Measurements from ENCODE around the gene OVCH1.

Gene OVCH1

DNA sequence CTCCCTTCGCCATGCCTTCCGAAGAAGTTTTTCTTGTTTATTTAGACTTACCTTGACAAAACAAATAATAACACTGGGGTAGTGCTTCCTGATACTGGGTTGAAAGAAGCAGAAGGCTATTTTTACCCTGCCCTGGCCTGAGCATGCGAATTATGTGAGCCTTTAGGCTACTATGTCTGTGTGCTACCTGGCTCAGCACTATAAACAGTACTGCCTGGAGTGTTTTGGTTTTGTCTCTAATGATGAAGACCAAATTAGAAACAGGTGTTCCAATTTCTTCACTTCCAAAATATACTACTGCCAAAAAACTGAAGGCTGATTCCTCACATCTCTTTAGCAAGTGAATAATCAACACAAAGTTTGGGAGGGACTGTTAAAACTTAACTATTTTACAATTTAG is 7.6 kb upstream of the OVCH1 start:
- H3K79me2 ChIP-seq (ENCODE audit: insufficient read depth, low read depth) = no peaks in the 10 kb centered on the region
- TF ChIP-seq, protein P1, sequence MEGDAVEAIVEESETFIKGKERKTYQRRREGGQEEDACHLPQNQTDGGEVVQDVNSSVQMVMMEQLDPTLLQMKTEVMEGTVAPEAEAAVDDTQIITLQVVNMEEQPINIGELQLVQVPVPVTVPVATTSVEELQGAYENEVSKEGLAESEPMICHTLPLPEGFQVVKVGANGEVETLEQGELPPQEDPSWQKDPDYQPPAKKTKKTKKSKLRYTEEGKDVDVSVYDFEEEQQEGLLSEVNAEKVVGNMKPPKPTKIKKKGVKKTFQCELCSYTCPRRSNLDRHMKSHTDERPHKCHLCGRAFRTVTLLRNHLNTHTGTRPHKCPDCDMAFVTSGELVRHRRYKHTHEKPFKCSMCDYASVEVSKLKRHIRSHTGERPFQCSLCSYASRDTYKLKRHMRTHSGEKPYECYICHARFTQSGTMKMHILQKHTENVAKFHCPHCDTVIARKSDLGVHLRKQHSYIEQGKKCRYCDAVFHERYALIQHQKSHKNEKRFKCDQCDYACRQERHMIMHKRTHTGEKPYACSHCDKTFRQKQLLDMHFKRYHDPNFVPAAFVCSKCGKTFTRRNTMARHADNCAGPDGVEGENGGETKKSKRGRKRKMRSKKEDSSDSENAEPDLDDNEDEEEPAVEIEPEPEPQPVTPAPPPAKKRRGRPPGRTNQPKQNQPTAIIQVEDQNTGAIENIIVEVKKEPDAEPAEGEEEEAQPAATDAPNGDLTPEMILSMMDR (conservative IDR thresholded peaks at IDR 0.05; ENCODE audit: low read depth, low read length) = no peak

DNA sequence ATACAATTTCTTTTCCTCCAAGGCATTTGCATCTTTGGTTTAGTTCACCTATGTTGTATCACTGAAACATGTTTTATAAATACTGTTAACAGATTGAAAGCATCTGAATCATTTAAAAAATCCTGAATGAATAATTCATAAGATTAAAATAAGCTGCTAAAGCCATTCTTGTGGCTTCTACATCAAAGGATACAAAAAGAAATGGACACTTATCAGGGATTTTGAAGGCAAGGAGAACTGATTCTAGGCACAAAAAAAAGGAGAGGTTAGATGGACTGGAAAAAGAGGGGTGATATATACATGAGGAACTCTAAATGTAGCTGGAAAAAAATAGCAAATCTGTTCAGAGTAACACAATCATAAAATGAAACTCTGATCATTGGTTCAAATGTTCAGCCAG is 5.8 kb upstream of the OVCH1 start:
- Histone ChIP-seq H3K27ac (no peak overlapping the region), H3K4me3 (IDR thresholded peaks at IDR 0.05; ENCODE audit: insufficient read depth, low read depth, low read length) (no peak overlapping the region)
- TF ChIP-seq, protein P1 (conservative IDR thresholded peaks at IDR 0.05; ENCODE audit: low read depth, low read length) = no peak

More for the DNA sequence above, 7.6 kb upstream of the OVCH1 start:
- H3K4me2 ChIP-seq = no peak overlapping the region
- H2AFZ ChIP-seq (ENCODE audit: low read depth) = no peak overlapping the region
- no peaks in the 10 kb centered on the region for H3K4me1 ChIP-seq (ENCODE audit: low read depth, poor library complexity, severe bottlenecking)
- H3K27ac ChIP-seq = no peak overlapping the region
- H4K20me1 ChIP-seq (ENCODE audit: insufficient read depth) = no peaks in the 10 kb centered on the region
- no peaks in the 10 kb centered on the region for H3K36me3 ChIP-seq (ENCODE audit: insufficient read depth)
- H3K9ac ChIP-seq = no peak overlapping the region
- no peaks in the 10 kb centered on the region for H3K27me3 ChIP-seq (ENCODE audit: insufficient read depth, low read depth)
- H3K4me3 ChIP-seq (IDR thresholded peaks at IDR 0.05; ENCODE audit: insufficient read depth, low read depth, low read length) = no peak overlapping the region

GRCh38 chr12:29499235-29499634 is 1.7 kb upstream of the OVCH1 start:
- Histone ChIP-seq H3K4me3 (IDR thresholded peaks at IDR 0.05; ENCODE audit: insufficient read depth, low read depth, low read length) (no peak overlapping the region), H3K4me1 (ENCODE audit: low read depth, poor library complexity, severe bottlenecking) (no peaks in the 10 kb centered on the region), H4K20me1 (ENCODE audit: insufficient read depth) (no peaks in the 10 kb centered on the region), H3K4me2 (no peak overlapping the region), H3K9ac (no peak overlapping the region), H3K27me3 (ENCODE audit: insufficient read depth, low read depth) (no peaks in the 10 kb centered on the region), H2AFZ (ENCODE audit: low read depth) (no peak overlapping the region), H3K36me3 (ENCODE audit: insufficient read depth) (no peaks in the 10 kb centered on the region), H3K27ac (no peak overlapping the region), H3K79me2 (ENCODE audit: insufficient read depth, low read depth) (no peaks in the 10 kb centered on the region)
- TF ChIP-seq, protein P1 (conservative IDR thresholded peaks at IDR 0.05; ENCODE audit: low read depth, low read length) = no peak

More for the DNA sequence above, 5.8 kb upstream of the OVCH1 start:
- no peaks in the 10 kb centered on the region for H4K20me1 ChIP-seq (ENCODE audit: insufficient read depth)
- no peaks in the 10 kb centered on the region for H3K79me2 ChIP-seq (ENCODE audit: insufficient read depth, low read depth)
- H3K4me2 ChIP-seq = no peak overlapping the region
- no peaks in the 10 kb centered on the region for H3K4me1 ChIP-seq (ENCODE audit: low read depth, poor library complexity, severe bottlenecking)
- no peaks in the 10 kb centered on the region for H3K27me3 ChIP-seq (ENCODE audit: insufficient read depth, low read depth)
- H3K9ac ChIP-seq = no peak overlapping the region
- H3K36me3 ChIP-seq (ENCODE audit: insufficient read depth) = no peaks in the 10 kb centered on the region
- H2AFZ ChIP-seq (ENCODE audit: low read depth) = no peak overlapping the region

GRCh38 chr12:29492891-29493290 is 4.6 kb downstream of the OVCH1 start:
- Histone ChIP-seq H3K79me2 (ENCODE audit: insufficient read depth, low read depth) (no peaks in the 10 kb centered on the region), H3K4me1 (ENCODE audit: low read depth, poor library complexity, severe bottlenecking) (no peaks in the 10 kb centered on the region), H3K4me3 (IDR thresholded peaks at IDR 0.05; ENCODE audit: insufficient read depth, low read depth, low read length) (no peak overlapping the region), H4K20me1 (ENCODE audit: insufficient read depth) (no peaks in the 10 kb centered on the region), H3K27ac (no peak overlapping the region), H3K9ac (no peak overlapping the region), H2AFZ (ENCODE audit: low read depth) (no peak overlapping the region), H3K4me2 (no peak overlapping the region), H3K36me3 (ENCODE audit: insufficient read depth) (no peaks in the 10 kb centered on the region), H3K27me3 (ENCODE audit: insufficient read depth, low read depth) (no peaks in the 10 kb centered on the region)
- TF ChIP-seq, protein P1 (conservative IDR thresholded peaks at IDR 0.05; ENCODE audit: low read depth, low read length) = no peak

Data from KMS-11 (cell line).